ENCODE measurements around the gene LIPK.
"Not testable (repeated sequence)": the region's sequence is repeated elsewhere in the genome, so short reads cannot be mapped to it uniquely, and the experiment has no call there.

LIPK gene

DNA sequence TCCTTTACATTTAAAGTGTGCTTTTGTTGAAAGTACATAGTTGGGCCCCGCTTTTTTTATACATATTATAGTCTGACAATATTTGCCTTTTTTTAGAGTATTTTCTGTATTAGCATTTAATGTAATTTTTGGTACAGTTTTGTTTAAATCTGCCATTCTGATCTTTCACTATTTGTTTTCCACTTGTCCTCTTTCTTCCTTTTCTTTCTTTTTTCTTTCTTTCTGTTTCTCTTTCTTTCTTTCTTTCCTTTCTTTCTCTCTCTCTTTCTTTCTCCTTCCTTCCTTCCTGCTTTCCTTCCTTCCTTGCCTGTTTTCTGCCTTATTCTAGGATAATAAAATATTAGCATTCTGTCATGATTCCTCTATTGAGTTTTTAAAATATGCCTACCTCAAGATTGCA, 9.5 kb downstream of the LIPK start:
- DNase-seq (ENCODE audit: low read depth in 2 of 2) = no peak

DNA sequence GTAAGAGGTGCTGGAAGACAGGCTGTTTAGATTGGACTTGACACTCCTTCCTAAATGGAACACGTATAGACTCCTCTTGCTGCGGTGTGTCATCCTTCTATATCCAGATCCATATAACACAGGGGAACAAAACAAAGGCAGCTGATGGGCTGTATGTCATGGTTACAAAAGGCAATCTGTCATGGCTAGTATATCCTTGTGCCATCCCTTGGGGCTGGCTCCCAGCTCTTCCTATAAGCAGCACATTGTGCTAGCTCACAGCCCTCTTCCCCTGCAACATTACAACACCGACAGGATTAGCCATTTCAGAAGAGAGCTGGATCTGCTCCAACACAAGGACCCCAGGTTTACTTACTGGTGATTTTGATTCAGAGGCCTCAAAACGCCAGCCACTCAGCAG, 15.3 kb downstream of the LIPK start:
- DNase-seq (ENCODE audit: low read depth in 2 of 2) = no peak

DNA sequence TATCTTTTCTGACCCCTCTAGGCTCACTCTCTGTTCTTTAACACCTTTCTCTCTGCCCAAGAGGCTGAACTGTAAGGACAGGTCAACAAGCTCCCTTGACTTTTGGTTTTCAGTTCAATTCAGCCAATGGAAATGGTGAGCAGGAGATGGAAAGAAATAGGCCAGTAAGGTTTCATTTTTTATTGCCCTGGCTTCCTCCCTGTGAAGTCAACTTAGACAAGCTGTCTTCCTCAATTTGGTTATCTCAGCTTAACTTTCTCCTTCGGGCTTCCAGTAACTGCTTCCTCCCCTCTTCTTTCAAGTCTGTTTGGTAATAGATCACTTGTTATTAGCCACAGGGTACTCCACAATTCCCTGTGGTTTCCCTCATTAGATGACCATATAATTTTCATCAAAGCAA, 19.7 kb downstream of the LIPK start:
- no peak for DNase-seq (ENCODE audit: low read depth in 2 of 2)

DNA sequence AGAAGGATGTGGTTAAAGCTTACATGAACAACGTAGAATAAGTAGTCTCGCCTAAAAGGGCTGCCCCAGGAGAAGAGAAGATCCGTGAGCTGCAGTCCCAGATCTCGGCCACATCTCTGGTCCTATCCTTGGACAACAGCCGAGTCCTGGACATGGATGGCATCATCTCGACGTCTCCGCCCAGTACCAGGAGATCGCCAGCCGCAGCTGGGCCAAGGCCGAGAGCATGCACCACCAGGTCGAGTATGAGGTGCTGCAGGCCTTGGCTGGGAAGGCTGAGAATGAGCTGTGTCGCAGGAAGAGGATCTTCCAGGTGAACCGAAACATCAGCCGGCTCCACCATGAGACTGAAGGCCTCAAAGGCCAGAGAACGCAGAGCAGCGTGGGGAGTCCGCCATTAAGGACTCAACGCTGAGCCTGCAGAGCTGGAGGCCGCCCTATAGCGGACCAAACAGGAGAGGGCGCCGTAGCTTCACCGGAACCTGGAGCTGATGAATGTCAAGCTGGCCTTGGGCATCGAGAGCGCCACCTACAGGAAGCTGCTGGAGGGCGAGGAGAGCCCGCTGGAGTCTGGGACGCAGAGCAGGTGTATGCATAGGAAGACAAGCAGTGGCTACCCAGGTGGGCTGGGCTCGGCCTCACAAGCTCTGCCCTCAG, 22.2 kb downstream of the LIPK start:
- DNase-seq (ENCODE audit: low read depth in 2 of 2) = no peak

DNA sequence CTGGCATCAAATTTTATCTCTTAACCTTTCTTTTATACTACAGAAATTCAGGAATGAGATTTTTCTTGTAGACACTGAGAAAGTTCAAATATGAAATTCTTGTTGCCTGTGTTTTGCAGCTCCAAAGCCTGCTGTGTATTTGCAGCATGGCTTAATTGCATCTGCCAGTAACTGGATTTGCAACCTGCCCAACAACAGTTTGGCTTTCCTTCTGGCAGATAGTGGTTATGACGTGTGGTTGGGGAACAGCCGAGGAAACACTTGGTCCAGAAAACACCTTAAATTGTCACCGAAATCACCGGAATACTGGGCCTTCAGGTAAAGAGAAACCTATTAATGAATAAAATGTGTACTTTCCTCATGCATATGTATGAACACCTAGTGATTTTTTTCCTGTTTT, 24.8 kb downstream of the LIPK start:
- no peak for DNase-seq (ENCODE audit: low read depth in 2 of 2)

- no peak for DNase-seq (ENCODE audit: low read depth in 2 of 2)
Measured at GRCh38 chr10:88731296-88731695, 25.2 kb downstream of the LIPK start.

- no peak for DNase-seq (ENCODE audit: low read depth in 2 of 2)
Measured at GRCh38 chr10:88733215-88733614, 27.2 kb downstream of the LIPK start.

- peak; percentile 12 to 15 for DNase-seq (ENCODE audit: low read depth in 2 of 2)
Measured at GRCh38 chr10:88735661-88736060, 29.6 kb downstream of the LIPK start.

DNA sequence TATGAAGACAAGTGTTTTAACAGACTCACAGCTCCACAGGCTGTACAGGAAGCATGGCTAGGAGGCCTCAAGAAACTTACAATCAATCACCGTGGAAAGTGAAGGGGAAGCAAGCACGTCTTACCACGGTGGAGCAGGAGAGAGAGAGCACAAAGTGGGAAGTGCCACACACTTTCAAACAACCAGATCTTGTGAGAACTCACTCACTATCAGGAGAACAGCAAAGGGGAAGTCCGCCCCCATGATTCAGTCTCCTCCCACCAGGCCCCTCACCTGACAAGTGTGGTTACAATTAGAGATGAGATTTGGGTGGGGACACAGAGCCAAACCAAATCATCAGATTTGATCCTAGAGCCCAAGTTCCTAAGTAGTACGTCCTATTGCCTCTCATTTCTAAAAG, 35.9 kb downstream of the LIPK start:
- DNase-seq (ENCODE audit: low read depth in 2 of 2) = not testable (repeated sequence)

GRCh38 chr10:88742448-88742847, 36.4 kb downstream of the LIPK start:
- DNase-seq (ENCODE audit: low read depth in 2 of 2) = no peak

DNA sequence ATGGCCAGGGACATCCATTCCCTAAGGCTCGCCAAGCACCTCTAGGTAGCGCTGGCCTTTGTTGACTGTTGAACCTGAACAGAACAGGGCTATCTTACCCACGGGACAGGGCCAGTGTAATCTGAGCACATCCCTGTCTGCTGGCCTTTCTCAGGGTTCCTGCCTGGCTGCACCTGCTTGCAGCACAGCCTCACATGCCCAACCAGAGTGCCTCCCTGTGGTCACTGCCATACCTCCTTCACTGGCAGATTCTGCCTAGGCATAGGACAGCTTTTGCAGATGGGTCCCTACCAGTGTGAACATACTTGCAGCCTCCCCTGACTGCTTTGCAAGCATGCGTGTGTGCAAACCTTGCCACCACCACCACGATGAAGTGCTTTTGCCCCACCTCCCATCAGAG, 38.0 kb downstream of the LIPK start:
- DNase-seq (ENCODE audit: low read depth in 2 of 2) = no peak

DNA sequence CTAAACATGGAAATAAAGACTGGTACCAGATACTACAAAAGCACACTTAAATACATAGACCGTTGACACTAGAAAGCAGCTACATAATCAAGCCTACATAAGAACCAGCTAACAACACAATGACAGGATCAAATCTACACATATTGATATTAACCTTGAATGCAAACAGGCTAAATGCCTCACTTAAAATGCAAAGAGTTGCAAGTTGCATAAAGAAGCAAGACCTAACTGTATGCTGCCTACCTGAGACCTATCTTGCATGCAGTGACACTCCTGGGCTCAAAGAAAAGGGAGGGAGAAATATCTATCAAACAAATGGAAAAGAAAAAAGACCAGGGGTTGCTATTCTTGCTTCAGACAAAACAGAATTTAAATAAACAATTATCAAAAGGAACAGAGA, 39.6 kb downstream of the LIPK start:
- no peak for DNase-seq (ENCODE audit: low read depth in 2 of 2)

GRCh38 chr10:88754287-88754686, 48.2 kb downstream of the LIPK start:
- peak; percentile 51 to 62 for DNase-seq (ENCODE audit: low read depth in 2 of 2)

DNA sequence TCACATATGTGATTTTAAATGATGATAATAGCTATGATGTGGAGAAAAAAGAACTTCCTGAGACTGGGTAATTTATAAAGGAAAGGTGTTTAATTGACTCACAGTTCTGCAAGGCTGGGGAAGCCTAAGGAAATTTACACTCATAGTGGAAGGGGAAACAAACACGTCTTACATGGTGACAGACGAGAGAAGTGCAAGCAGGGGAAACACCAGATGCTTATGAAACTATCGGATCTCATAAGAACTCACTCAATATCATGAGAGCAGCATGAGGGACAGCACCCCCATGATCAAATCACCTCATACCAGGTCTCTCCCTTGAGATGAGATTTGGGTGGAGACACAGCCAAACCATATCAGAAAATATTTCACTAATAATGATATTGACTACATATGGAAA, 49.7 kb downstream of the LIPK start:
- no peak for DNase-seq (ENCODE audit: low read depth in 2 of 2)

- no peak for DNase-seq (ENCODE audit: low read depth in 2 of 2)
Measured at GRCh38 chr10:88756660-88757059, 50.6 kb downstream of the LIPK start.

DNA sequence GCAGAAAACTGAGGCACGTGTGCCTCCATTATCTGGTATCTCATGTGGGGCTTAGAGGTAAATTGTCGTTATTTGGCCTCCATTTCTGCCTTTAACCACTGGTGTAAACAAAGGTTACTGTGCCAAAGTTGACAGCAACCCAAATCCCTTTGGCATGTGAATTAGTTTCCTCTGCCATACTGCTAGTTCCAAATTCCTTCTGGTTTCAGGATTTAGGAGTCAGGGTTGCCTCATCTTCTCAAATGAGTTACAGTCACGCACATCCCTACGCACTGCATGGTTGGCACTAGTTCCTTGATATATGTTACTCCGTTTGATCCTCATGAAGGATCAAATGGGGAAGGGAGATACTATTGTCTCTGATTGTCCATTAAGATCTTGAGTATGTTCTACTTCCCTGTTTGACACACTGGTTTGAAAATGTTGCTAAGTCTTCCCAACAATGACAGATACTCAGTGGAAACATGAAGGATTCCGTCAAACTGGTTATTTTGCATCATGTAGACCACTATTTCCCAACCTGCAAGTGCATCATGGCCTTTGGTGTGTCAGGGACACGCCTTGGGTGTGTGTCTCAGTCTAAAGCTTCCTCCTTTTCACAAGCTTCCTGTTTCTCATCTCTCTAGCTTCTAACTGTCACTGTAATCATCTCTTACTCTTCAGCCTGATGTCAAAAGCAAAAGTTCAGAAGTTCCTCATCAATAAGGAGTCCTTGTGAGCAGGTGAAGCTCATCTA, 53.5 kb downstream of the LIPK start, which contains the start of gene LIPN:
Gene LIPN (plus strand): TSS at position 655 of the 736 bp plus-strand sequence. CDS start 1,386 bp downstream, outside the sequence.
- DNase-seq (ENCODE audit: low read depth in 2 of 2) = no peak

DNA sequence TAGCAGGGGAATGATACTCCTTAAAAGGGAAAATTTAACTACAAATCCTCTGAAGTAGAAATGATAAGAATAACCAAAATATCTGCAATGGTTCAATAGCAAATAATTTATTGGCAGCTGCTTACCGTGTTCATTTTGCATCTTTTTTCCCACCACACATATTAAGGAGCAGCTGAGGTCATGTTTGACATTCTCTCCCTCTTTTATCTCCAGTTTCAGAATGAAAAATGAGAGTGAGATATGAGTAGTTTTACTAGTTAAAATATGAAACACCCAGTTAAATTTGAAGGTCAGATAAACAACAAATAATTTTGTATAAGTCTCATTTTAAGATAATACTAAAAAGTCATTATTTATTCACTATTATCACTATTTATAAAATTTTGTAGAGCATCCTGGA, 56.9 kb downstream of the LIPK start:
- DNase-seq (ENCODE audit: low read depth in 2 of 2) = no peak

GRCh38 chr10:88763441-88763840, 57.4 kb downstream of the LIPK start:
- DNase-seq (ENCODE audit: low read depth in 2 of 2) = no peak

- no peak for DNase-seq (ENCODE audit: low read depth in 2 of 2)
Measured at GRCh38 chr10:88764110-88764509, 58.1 kb downstream of the LIPK start.

DNA sequence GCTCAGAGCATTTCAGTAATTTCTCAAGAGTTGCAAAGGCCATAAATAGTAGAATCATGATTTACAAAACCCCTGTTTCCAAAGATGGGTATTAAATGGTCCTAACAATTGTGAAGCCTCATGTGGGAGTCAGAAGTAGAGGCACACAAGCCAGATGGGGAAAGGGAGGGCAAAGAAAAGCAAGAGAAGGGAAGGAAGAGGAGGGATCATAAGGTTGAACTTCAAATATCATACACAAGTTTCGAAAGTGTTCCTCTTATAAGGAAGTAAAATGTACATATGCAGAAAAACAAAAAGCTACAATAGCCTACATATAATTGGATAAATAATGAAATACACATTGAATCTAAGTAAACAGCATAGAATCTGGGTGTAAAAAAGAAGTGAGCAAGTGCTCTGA, 59.8 kb downstream of the LIPK start:
- no peak for DNase-seq (ENCODE audit: low read depth in 2 of 2)

- DNase-seq (ENCODE audit: low read depth in 2 of 2) = no peak
Measured at GRCh38 chr10:88769384-88769783, 63.3 kb downstream of the LIPK start.

DNA sequence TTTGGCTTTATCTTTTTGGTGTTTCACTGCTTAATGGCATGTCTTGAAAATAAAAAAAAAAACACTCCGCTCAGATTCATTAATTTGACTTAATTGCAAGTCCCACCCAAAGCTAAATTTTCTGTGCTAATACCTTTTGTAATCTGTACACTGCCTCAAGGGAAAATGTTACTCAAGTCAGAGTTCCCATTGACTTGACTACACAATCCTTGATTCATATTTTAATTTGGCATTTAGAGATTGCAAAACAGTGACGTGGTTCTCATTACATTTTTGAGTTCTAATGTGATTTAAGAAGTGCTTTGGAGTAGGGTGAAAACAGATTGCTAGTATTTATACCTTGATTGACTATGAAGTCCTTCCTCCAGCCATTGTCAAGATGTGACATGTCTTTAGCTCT, 75.2 kb downstream of the LIPK start:
- no peak for DNase-seq (ENCODE audit: low read depth in 2 of 2)

- no peak for DNase-seq (ENCODE audit: low read depth in 2 of 2)
Measured at GRCh38 chr10:88782222-88782621, 76.2 kb downstream of the LIPK start.

GRCh38 chr10:88783724-88784123, 77.7 kb downstream of the LIPK start:
- DNase-seq (ENCODE audit: low read depth in 2 of 2) = no peak
